GM19468 (cell line): ENCODE results near the gene ARHGAP15.

Source experiments
- ATAC-seq: cut with Tn5 transposase; IDR thresholded peaks from one replicate; pipeline ENCODE4 v1.9.1; 2021; ENCODE audit warnings: mild to moderate bottlenecking, moderate library complexity, moderate number of reproducible peaks; ENCODE audit not compliant: unreplicated experiment; ENCODE audit errors: extremely low read depth

The ARHGAP15 gene

GRCh38 chr2:143601828-143602227 is 472.6 kb downstream of the ARHGAP15 start:
- ATAC-seq, result no peak

DNA sequence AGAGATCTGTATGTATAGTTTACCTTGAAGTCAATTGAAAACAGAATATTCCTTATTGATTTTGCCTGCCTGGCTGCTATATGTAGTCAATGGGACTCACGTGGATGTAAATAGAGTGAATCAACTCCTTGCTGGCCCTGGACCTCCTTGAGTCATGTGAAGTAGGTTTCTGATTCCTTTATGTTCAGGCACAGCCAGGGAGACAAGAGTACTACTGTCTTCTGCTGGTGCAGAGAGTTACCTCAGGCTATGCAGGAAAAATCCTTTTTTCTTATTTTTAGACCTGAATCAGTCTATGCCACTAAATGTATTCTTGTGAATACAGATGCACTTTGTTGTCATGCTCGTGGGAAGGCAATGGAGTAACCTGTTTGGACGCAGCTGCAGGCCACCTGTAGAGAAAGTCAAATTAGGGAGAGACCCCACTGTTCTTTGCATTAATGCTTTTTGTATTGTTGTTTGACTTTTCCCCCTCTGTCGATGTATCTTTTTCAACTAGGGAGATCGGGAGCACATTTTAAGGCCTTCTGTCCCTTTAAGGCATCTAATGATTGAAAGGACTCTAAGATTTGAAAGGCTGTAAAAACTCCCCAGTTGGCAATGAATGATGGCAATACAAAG is 473.9 kb downstream of the ARHGAP15 start:
- no peak for ATAC-seq

DNA sequence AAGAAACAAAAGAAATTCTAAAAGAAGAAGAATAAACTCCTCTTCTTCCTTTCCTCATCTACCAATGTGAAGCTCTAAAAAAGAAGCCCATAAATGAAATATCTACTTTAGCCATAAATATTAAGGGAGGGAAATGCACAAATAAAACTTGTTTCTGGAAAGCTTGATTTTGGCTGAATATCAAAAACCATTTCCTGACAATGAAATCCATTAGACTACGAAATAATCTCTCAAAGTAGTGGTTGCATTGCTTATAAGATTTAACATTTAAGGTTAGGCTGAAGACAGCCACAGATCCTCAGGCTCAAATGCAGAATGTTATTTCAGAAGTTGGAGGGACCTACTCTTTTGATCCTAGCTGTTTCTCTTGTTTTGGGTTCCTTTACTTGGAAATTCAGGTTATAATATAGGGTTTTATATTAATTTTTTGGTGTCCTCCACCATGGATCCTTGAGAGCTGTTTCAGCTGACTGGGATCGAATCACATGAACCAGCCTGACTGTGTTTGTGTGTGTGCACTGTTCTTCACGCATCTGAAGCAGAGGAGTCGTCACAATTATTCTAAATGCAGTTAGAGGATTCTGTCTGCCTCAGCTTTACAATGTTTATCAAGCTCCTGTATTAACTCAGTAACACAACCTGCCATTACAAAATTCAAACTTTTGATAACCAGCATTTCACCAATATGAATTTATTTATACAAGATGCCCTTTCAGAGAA is 474.8 kb downstream of the ARHGAP15 start:
- no peak for ATAC-seq

DNA sequence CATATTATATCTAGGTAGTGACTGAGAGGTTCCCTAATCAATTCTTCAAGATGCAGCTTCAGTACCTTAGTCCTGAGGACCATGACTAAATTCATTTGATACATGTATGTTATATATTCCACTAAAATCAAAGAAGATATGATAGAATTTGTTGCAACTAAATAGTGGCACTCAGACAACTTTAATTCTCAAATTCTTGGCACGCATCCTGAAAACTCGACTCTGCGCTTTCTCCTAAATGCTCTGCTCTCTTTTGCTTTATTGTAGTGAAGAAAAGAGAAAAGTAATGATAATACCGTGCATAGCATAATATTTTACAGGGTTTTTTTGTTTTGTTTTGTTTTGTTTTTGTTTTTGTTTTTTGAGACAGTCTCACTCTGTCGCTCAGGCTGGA is 475.3 kb downstream of the ARHGAP15 start:
- no peak for ATAC-seq

- ATAC-seq, result no peak
Measured at GRCh38 chr2:143607231-143608062, 478.2 kb downstream of the ARHGAP15 start.

DNA sequence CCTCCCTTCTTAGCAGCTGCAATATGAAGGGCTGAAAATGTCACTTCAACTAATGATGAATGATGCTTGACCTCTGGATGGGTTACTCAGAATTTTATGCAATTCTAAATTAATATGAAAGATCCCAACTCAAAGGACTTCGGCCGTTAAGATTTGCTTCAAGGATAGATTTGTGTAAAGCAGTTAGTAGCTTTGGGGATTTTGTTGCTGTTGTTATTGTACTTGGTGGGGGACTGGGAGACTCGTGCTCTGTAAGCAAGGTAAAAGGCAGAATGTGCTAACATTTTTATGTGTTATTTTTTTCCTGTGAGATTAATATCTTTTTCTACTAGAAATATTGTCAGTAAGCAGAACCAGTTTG is 478.8 kb downstream of the ARHGAP15 start:
- ATAC-seq, result no peak

DNA sequence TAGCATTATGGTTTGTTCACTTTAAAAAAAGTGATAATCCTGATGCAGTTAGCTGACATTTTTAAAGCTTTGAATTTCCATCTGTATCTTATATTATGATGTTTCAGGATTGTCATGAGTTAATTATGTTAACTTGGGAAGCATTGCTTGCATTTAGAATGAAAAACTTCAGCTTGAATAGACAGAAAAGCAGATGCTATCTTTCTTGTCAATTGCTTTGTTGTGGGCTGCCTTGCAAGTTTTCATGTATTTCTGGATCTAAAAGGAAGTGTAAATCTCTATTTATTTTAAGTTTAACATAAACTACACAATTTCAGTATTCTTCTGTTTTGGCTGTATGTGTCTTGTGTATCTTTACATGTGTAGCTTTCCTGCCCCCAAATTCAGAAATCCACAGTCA is 479.5 kb downstream of the ARHGAP15 start:
- no peak for ATAC-seq

DNA sequence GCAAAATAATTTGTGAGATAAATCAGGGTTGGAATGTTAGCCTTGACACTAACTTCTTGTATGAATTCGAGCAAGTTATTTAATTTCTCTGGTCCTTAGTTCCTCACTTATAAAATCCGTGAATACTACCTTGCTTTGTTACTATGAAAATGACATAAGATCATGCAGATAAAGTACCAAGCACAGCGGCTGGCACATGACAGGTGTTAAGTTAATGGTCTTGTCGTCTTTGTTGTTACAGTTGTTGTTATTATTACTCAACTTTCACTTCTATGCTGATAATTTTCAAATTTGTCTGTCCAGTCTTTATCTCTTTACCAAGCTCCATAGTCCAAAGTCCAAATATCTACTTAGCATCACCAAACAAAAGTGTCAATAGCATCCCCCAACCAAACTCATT is 482.1 kb downstream of the ARHGAP15 start:
- ATAC-seq, result no peak

DNA sequence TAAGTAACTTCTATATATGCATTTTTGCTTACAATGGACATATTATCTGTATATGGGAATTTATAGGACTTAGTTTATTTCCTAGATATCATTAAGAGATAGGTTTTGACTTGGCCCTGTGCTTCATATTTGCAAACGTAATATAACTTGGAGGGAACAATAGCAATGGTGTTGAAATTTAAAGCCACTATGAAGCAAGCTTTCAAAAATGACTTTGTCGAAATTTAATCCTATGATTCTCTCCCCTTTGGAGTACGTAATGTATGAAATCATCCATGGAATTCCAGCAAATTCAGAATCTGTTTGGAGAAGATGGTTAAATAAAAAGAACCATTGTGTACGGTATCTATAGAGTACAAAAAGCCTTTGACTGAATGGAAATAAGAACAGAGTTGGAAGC is 486.3 kb downstream of the ARHGAP15 start:
- ATAC-seq, result no peak

- ATAC-seq, result no peak
Measured at GRCh38 chr2:143616452-143616851, 487.2 kb downstream of the ARHGAP15 start.

DNA sequence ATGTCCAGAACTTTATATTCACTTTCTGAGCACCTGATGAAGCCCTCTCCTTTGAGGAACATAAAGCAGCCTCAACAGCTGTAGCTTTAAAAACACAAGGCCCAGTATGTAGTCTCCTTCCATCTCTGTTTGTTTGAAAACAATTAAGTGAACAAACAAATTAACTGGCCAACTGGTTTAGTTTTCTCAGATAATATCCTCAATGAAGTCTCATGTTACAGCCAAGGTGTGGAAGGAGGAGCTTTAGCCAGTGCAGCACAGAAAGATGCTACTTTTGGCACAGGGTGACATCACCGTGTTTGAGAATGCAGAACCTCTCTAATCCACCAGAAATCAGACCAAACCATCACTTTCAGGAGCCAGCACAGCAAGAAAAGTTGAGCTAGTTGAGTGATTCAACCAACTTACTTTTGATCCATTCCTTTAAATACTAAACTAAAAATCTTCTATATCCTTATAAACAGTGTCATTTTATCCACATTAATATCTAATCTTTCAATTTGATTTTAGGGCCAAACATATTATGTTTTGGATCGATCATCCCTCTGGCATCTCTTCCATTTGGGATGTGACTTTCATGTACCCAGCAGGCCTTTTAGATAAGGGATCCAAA is 488.7 kb downstream of the ARHGAP15 start:
- no peak for ATAC-seq

GRCh38 chr2:143622106-143622505 is 492.9 kb downstream of the ARHGAP15 start:
- no peak for ATAC-seq

- no peak for ATAC-seq
Measured at GRCh38 chr2:143623231-143623908, 494.2 kb downstream of the ARHGAP15 start.

GRCh38 chr2:143623909-143624260 is 494.7 kb downstream of the ARHGAP15 start:
- ATAC-seq, result no peak

- no peak for ATAC-seq
Measured at GRCh38 chr2:143629340-143629739, 500.1 kb downstream of the ARHGAP15 start.

DNA sequence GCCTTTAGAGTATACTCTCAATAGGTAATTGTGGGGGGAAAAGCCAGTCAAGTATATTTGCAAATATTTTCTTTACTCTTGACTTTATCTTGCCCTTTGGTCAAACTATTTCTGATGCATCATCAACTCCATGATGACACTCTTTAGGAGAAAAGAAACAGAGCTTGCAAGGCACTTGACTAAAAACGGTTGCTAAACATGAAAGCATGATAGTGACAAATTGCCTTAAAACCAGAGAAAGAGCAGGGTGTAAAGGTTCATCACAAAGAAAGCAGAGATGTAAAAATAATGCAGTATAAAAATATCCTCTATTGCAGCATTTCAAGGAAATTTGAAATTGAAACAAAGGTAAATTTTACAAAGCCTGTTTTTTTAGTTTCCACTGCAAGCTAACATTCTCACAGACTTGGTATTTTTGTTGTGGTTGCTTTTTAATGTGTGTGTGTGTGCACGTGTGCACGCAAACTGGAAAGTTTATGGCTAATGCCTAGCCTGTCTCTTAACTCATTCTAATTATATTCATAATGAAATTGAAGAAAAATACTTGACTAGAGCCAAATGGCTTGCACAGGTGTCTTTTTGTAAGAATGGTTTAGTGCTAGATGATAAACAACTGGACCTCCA is 503.6 kb downstream of the ARHGAP15 start:
- ATAC-seq, result no peak

- ATAC-seq, result no peak
Measured at GRCh38 chr2:143633419-143633818, 504.2 kb downstream of the ARHGAP15 start.

DNA sequence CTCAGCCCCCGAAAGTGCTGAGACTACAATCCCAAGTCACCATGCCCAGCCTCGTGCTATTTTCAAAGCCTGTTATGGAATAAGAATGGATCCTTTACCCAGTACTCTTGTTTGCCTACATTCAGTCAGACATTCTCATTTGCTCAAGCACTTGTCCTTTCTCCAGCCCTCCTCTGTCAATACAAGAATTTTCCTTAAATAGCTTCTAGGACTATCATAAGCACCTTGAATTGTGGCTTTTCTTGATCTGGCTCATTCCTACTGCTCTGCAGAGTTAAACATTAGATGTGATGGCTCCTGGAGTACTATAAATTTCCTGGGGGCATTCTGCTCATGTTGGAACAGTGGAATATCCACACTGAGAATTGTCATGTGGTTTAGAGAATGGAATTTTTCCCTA is 506.1 kb downstream of the ARHGAP15 start:
- ATAC-seq, result no peak

DNA sequence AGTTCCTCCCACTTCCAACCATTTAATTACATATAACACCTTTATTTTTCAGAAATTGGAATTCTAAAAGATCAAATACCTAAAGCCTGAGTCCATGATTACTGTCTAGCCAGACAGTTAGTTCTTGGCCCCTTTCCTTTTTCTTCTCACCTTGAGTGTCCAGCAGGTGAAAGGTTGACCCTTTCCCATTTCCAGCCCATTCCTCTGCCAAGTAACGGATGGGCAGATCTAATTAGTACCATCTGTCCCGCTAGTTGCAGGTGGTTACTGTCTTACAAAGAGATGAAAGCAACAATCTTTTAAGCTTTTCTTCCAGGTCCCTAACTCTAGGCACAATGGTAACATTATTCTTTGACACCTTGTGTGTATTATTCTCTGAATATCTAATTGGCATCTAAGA is 506.7 kb downstream of the ARHGAP15 start:
- no peak for ATAC-seq

DNA sequence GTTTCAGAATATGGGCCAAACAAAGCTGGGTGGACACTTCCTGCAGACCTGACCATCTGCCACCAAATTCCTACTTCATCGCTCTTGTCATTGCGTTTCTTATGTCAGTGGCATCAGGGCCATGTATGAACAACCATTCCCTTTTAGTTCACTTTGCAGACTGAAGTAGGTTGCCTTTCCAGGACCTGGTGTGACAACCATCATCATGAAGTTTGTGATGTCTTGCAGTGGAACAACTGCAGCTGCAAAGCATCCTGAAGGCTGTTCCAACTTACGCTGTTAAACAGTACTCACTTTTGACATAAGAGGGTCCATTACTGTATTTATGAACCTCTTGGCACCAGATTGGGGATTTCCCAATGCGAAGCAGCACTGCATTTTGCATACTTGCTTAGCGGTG is 511.6 kb downstream of the ARHGAP15 start:
- ATAC-seq, result no peak
